Glomerular endothelial cell (primary cell): Measurements from ENCODE around the gene TMEM121. TPM values are rescaled to one million over a fixed set of nuclear protein-coding genes. Genes with fewer than 3 reads are reported as not detected.
"Not testable (repeated sequence)": the region's sequence is repeated elsewhere in the genome, so short reads cannot be mapped to it uniquely, and the experiment has no call there.

ENCODE experiments used
- DNase-seq: peaks from one replicate; pipeline ENCODE4 v3.0.0-alpha.2; 2011; ENCODE audit warnings: low read depth, low spot score; ENCODE audit errors: extremely low read depth
- total RNA-seq: library from RNA; depleted of rRNA; stranded (reverse); fragments of >200 nt; gene quantifications from 2 replicates; pipeline ENCODE4 v1.2.3, GENCODE V29; 2015

The TMEM121 gene
- total RNA-seq, 1 donor from 2014 or later = 9.3 TPM

DNA sequence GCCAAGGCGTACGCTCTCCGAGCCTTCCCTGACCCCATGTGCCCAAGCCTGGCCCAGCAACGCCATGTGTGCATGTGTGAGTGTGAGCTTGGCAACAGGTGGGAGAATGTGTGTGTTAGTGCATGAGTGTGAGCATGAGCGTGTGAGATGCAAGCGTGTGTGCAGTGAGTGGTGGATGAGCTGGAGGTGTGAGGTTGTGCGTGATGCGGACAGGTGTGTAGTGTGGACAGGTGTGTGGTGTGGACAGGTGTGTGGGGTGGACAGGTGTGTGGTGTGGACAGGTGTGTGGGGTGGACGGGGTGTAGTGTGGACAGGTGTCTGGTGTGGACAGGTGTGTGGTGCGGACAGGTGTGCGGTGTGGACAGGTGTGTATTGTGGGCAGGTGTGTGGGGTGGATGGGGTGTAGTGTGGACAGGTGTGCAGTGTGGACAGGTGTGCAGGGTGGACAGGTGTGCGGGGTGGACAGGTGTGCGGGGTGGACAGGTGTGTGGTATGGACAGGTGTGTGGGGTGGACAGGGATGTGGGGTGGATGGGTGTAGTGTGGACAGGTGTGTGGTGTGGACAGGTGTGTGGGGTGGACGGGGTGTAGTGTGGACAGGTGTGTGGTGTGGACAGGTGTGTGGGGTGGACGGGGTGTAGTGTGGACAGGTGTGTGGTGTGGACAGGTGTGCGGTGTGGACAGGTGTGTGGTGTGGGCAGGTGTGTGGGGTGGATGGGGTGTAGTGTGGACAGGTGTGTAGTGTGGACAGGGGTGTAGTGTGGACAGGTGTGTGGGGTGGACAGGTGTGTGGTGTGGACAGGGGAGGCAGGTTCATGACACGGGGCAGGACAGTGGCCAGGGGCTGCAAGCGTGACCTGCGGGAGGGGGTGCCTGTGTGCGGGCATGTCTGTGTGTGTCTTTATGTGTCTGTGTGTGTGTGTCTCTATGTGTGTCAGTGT lies 41.1 kb downstream of the TMEM121 start:
- DNase-seq = not testable (repeated sequence)

DNA sequence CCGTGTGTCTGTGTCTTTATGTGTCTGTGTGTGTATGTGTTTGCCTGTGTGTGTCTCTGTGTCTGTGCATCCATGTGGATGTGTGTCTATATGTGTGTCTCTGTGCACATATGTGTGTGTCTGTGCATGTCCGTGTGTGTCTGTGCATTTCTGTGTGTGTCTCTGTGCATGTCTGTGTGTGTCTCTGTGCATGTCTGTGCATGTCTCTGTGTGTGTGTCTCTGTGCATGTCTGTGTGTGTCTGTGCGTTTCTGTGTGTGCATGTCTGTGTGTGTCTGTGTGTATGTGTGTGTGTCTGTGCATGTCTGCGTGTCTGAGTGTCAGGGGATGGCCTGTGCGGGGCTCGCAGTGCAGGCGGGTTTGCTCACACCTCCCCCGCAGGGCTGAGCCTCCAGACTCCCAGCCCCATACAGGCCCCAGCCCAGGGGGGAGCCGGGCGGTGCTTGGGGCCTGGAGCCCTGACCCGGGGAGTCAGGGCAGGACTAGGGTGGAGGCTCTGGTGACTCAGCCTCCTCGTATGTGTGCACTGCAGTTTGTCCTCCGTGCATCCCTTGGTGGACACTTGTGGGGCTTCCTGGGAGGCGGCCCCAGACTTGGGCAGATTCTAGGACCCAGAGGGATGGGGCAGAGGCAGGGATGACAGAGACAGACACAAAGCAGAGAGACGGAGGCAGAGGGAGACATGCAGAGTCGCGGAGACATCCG lies 41.9 kb downstream of the TMEM121 start:
- DNase-seq = not testable (repeated sequence)

DNA sequence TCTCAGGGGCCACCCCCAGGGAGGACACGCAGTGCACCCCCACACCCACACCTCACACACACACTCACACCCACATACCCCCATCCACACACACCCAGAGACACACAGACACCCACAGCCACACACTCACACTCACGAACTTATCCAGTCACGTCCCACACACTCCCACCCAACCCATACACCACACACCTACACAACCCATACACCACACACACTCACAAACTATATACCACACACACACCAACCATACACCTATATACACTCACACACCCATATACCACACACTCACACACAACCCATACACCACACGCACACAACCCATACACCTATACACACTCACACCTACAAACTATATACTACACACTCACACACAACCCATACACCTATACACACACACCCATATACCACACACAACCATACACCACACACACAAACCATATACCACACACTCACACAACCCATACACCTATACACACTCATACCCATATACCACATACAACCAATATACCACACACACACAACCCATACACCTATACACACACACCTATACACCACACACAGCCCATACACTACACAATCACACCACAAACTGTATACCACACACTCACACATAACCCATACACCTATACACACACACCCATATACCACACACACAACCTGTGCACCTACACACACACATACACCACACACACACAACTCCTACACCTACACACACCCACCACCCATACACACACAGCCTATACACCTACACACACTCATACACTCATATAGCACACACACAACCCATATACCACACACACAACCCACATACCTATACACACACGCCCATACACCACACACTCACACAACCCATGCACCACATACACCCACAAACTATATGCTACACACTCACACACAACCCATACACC lies 42.7 kb downstream of the TMEM121 start:
- no peak for DNase-seq

DNA sequence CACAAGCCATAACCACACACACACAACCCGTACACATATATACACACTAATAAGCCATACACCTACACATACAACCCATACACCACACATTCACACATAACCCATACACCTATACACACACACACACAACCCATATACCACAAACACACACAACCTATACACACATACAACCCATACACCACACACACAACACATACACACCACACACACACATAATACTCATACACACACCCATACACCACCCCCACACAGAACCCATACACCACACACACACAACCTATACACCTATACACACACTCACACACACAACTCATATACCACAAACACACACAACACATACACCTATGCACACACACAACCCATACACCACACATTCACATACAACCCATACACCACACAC lies 44.1 kb downstream of the TMEM121 start:
- DNase-seq = no peak

DNA sequence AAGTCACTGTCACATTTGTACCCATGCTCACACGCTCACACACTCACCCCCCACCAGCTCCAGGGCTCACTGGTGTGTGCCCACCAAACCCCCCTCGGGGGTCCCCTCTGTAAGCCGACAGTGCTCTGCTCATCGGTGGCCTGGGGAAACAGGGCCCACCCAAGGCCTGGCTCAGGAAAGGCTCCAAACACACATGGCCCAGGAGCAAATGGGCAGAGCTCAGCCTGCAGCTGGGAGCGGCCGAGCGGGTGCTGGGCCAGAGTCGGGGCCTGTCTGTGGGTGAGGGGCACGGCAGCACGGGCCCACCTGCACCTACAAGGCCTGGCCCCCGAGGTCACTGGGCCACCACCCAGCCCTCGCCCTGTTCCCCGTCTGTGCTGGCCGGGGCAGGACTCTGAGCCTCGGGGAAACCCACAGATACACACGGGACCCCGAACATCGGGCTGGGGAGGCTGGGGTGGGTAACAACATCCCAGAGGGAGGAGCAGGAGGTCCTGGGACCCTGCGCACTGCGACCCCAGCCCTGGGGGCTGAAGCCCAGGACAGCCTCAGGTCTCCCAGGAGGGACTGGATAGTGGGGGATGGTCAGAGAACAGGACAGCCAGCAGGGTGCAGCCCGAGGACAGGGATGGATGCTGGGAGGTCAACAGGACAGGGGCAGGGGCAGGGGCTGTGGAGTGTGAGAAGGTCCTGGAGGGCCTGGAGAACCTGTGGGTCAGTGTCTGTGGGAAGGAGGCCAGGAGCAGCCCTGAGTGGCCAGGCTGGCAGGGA lies 45.0 kb downstream of the TMEM121 start:
- not testable (repeated sequence) for DNase-seq

DNA sequence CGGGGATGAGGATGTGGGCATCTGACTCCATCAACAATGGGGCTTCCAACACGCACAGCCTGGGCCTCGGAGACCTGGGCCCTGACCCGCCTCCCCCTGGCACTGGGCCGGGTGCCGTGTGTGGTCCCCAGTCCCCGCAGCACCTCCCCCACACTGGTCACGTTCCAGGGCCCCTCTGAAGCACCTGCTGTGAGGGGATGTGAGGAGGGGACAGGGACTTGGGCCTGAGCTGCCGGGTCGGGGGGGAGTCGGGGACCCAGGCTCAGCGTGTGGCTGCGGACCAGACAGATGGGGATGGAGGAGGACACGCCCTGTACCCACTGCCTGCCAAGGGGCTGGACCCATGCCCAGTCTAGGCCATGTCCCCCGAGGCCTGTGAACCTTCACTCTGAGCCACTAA lies 45.7 kb downstream of the TMEM121 start:
- not testable (repeated sequence) for DNase-seq

DNA sequence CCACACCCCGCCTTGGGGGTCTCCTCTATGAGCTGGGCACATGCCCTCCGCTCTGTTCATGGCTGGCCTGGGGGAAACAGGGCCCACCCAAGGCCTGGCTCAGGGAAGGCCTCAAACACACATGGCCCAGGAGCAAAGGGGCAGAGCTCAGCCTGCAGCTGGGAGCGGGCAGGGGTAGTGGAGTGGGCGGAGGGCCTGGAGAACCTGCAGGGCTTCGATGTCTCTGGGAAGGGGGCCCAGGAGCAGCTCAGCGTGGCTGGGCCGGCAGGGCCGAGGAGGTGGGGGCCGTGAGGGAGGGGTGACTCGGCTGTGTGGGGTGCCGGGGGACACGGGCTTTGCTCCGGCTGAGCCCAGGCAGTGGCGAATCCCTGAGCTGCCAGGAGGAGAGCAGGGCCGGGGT lies 47.5 kb downstream of the TMEM121 start:
- DNase-seq = not testable (repeated sequence)

DNA sequence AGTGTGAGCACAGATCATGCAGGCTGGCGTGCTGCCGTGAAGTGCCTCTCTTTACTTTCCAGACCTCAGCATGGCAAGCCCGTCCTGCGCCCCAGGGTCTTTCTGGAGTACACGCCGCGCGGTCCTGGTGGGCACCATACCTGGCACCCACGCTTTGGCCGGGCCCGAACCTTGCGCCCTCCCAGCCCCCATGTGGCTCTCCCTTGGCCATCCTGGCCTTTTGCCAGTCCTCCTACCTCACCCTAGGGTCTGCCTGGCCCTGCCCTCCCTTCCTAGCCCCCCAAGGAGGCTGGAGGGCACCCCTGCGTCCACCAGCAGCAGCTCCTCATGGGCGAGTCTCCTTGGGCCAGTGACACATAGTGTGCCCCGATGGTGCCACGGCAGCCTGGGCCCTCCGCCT lies 48.0 kb downstream of the TMEM121 start:
- not testable (repeated sequence) for DNase-seq

DNA sequence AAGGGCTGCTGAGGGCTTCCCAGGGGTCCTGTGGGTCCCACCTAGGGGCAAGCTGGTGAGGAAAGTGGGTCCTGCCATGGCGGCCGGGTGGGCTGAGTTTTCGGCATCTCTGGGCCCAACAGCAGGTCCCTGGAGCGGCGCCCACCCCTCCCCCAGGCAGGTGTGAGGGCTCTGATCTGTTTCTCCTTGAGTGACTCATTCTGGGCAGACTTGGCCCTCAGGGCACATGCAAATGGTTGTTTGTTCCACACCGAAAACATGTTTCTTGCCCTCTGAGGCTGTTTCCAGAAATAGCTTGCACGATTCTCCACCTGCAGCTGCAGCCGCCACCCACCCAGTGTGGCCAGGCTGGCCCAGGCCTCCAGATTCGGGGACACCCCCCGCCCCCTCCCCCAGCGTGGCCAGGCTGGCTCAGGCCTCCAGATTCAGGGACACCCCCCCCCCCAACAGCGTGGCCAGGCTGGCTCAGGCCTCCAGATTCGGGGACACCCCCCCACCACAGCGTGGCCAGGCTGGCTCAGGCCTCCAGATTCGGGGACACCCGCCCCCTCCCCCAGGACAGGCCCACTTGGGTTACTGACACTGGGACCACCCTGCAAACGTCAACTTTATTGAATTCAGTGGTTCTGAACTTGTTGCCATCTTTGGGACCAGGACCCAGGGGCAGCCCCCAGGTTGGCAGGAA lies 48.8 kb downstream of the TMEM121 start:
- not testable (repeated sequence) for DNase-seq

DNA sequence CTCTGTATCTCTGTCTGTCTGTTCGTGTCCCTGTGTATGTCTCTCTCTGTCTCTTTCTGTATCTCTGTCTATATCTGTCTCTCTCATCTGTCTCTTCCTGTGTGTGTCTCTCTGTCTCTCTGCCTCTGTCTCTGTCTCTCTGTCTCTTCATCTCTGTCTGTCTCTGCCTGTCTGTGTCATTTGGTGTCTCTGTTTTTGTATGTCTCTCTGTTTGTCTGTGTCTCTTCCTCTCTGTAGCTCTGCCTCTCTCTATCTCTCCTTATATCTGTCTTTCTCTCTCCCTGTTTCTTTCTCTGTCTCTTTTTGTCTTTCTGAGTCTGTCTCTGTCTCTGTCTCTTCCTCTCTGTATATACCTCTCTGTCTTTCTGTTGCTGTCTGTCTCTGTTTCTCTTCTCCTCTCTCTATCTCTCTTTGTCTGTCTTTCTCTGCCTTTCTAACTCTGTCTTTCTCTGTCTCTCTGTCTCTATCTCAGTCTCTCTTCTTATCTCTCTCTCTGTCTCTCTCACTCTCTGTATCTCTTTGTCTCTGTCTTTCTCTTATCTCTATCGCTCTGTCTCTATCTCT lies 50.2 kb downstream of the TMEM121 start:
- DNase-seq = no peak

DNA sequence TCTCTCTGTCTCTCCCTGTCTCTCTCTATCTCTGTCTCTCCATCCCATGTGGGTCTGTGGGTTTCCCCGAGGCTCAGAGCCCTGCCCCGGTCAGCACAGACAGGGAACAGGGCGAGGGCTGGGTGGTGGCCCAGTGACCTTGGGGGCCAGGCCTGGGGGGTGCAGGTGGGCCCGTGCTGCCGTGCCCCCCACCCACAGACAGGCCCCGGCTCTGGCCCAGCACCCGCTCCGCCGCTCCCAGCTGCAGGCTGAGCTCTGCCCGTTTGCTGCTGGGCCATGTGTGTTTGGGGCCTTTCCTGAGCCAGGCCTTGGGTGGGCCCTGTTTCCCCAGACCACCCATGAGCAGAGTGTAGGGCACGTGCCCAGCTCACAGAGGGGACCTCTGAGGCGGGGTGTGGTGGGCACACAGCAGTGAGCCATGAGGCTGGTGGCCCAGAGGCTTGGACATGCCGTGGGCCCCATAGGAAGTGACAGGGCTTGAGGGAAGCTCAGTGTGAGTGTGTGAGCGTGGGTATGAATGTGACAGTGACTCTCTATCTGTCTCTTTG lies 51.0 kb downstream of the TMEM121 start:
- no peak for DNase-seq

DNA sequence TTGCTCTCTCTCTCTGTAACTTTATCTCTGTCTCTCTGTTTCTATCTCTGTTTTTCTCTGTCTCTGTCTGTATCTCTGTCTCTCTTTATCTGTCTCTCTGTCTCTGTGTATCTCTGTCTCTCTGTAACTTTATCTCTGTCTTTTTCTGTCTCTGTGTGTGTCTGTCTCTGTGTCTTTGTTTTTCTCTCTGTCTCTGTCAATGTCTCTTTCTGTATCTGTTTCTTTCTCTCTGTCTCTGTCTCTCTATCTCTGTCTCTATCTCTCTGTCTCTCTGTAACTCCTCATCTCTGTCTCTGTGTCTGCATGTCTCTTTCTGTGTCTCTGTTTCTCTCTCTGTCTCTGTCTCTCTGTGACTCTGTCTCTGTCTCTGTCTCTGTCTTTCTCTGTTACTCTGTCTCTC lies 51.7 kb downstream of the TMEM121 start:
- DNase-seq = no peak

DNA sequence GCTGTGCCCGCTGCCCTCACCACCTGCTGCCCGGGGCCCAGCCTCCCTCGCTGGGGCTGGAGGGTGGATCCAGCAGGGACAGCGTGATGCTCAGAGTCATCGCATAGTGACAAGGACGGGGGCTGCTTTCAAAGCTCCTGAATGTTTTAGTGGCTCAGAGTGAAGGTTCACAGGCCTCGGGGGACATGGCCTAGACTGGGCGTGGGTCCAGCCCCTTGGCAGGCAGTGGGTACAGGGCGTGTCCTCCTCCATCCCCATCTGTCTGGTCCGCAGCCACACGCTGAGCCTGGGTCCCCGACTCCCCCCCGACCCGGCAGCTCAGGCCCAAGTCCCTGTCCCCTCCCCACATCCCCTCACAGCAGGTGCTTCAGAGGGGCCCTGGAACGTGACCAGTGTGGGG lies 52.8 kb downstream of the TMEM121 start:
- not testable (repeated sequence) for DNase-seq

Other genes starting within 250 kb of the TMEM121 start
- gene BRF1, start 225.6 kb upstream of the TMEM121 start, total RNA-seq = 37.9 and 63.4 TPM in 2 replicates
- 82.9 and 124 TPM in 2 replicates for gene PACS2, start 211.8 kb upstream of the TMEM121 start, total RNA-seq
- 0.15 and 0.18 TPM in 2 replicates for gene TEX22, start 128.0 kb upstream of the TMEM121 start, total RNA-seq
- 85.9 and 92.3 TPM in 2 replicates for gene MTA1, start 106.8 kb upstream of the TMEM121 start, total RNA-seq
- 515 and 575 TPM in 2 replicates for gene CRIP2, start 51.8 kb upstream of the TMEM121 start, total RNA-seq
- gene CRIP1, start 39.7 kb upstream of the TMEM121 start, total RNA-seq = 2.0 TPM in 1 of 2 replicates, not detected in the other
- 5.4 and 12.3 TPM in 2 replicates for gene TEDC1, start 35.3 kb upstream of the TMEM121 start, total RNA-seq